Measurements from ENCODE around the gene SELENOM. TPM values are rescaled to one million over a fixed set of nuclear protein-coding genes. Genes with fewer than 3 reads are reported as not detected.
A peak's percentile ranks its signal among the peaks of the same experiment; 100 is the strongest.

Gene SELENOM
- total RNA-seq, 4 donors from 2014 or later, result 31.4 to 89.1 (median 43.7) TPM

GRCh38 chr22:31134688-31135087 is 27.3 kb upstream of the SELENOM start:
- DNase-seq, result no peak
- H3K4me3 ChIP-seq, result no peak overlapping the region

GRCh38 chr22:31133911-31134310 is 26.5 kb upstream of the SELENOM start:
- Histone ChIP-seq H3K4me3 (no peak overlapping the region), H3K36me3 (peaks cover 0 to 14% (median 0%) of the 10 kb centered on the region in 3 donors), H3K27ac (no peak overlapping the region), H3K4me1 (no peaks in the 10 kb centered on the region), H3K27me3 (no peaks in the 10 kb centered on the region), H3K9me3 (no peaks in the 10 kb centered on the region)
- TF ChIP-seq CTCF (IDR thresholded peaks at IDR 0.05) (no peak), POLR2A (IDR thresholded peaks at IDR 0.05) (no peak)
- DNase-seq, result peak in 1 of 3 donors; percentile 42

More at GRCh38 chr22:31134688-31135087, 27.3 kb upstream of the SELENOM start:
- Histone ChIP-seq H3K27me3 (no peaks in the 10 kb centered on the region), H3K27ac (no peak overlapping the region), H3K9me3 (no peaks in the 10 kb centered on the region), H3K4me1 (no peaks in the 10 kb centered on the region), H3K36me3 (peaks cover 0 to 14% (median 0%) of the 10 kb centered on the region in 3 donors)
- no peak for TF ChIP-seq CTCF (IDR thresholded peaks at IDR 0.05)
- no peak for TF ChIP-seq POLR2A (IDR thresholded peaks at IDR 0.05)

DNA sequence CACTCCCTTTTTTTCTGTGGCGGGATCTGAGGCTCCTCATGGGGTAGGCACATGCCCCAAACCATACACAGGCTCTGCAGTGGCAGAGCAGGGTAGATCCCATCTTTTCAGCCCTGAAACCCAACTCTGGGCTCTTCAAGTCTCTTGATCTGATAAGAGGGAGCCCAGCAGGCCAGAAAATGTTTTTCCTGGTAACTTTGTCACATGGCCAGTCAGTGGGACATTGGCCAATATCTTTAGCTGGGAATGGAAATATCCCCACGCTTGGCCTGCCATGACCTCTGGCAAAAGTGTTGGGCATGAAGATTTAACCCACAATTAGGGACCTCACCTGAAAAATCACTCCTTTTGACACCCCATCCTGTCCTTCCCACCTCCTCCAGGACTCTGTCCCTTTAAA is 23.5 kb upstream of the SELENOM start:
- H3K9me3 ChIP-seq, result no peaks in the 10 kb centered on the region
- no peaks in the 10 kb centered on the region for H3K4me1 ChIP-seq
- no peak overlapping the region for H3K27ac ChIP-seq
- DNase-seq, result no peak
- H3K27me3 ChIP-seq, result no peaks in the 10 kb centered on the region
- H3K36me3 ChIP-seq, result peaks cover 0 to 20% (median 0%) of the 10 kb centered on the region in 3 donors
- TF ChIP-seq CTCF (IDR thresholded peaks at IDR 0.05), result no peak
- TF ChIP-seq POLR2A (IDR thresholded peaks at IDR 0.05), result no peak
- H3K4me3 ChIP-seq, result no peak overlapping the region

DNA sequence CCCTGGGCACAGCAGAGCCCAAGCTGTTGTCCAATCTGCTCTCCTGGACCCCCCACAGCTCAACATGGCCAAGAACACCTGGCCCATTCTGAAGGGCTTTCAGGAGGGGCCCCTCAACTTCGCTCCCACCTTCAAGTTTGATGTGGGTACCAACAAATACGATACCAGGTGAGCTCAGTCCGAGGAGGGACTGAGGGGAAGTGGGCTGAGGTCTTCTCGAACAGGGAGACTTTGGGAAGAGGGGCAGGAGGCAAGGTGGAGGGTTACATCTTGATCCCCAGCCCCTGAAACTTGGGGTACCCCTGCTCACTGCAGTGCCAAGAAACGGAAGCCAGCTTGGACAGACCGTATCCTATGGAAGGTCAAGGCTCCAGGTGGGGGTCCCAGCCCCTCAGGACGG is 20.8 kb upstream of the SELENOM start:
- DNase-seq, result no peak
- no peak overlapping the region for H3K4me3 ChIP-seq
- H3K36me3 ChIP-seq, result peaks cover 0 to 18% (median 0%) of the 10 kb centered on the region in 3 donors
- H3K27me3 ChIP-seq, result no peaks in the 10 kb centered on the region
- TF ChIP-seq CTCF (IDR thresholded peaks at IDR 0.05) (no peak), POLR2A (IDR thresholded peaks at IDR 0.05) (no peak)
- H3K27ac ChIP-seq, result no peak overlapping the region
- H3K4me1 ChIP-seq, result no peaks in the 10 kb centered on the region
- H3K9me3 ChIP-seq, result no peaks in the 10 kb centered on the region

- Histone ChIP-seq H3K9me3 (no peaks in the 10 kb centered on the region), H3K4me1 (peaks cover 0 to 3% (median under 1%) of the 10 kb centered on the region in 4 donors), H3K27me3 (no peaks in the 10 kb centered on the region), H3K36me3 (peaks cover 0 to 14% (median 0%) of the 10 kb centered on the region in 3 donors), H3K27ac (no peak overlapping the region), H3K4me3 (no peak overlapping the region)
- no peak for DNase-seq
- TF ChIP-seq CTCF (IDR thresholded peaks at IDR 0.05) (no peak), POLR2A (IDR thresholded peaks at IDR 0.05) (no peak)
Measured at GRCh38 chr22:31127181-31127772, 19.9 kb upstream of the SELENOM start.

- no peak overlapping the region for H3K4me3 ChIP-seq
- H3K4me1 ChIP-seq, result peaks cover 0 to 8% (median 3%) of the 10 kb centered on the region in 4 donors
- H3K27ac ChIP-seq, result no peak overlapping the region
- no peak for TF ChIP-seq POLR2A (IDR thresholded peaks at IDR 0.05)
- TF ChIP-seq CTCF (IDR thresholded peaks at IDR 0.05), result no peak
- H3K27me3 ChIP-seq, result no peaks in the 10 kb centered on the region
- no peaks in the 10 kb centered on the region for H3K9me3 ChIP-seq
- peaks cover 0 to 14% (median 0%) of the 10 kb centered on the region in 3 donors for H3K36me3 ChIP-seq
- DNase-seq, result no peak
Measured at GRCh38 chr22:31126869-31127175, 19.5 kb upstream of the SELENOM start.
